Anterior cingulate cortex (tissue), 58 donors: ENCODE measurements around the gene MOB2.

ENCODE experiments used
- DNase-seq, 58 donors: peaks; one replicate each; lab custom pipeline; 2025; lab: John Stamatoyannopoulos, UW

Gene MOB2

GRCh38 chr11:1490651-1491050 lies 4.1 kb upstream of the MOB2 start:
- no peak for DNase-seq

DNA sequence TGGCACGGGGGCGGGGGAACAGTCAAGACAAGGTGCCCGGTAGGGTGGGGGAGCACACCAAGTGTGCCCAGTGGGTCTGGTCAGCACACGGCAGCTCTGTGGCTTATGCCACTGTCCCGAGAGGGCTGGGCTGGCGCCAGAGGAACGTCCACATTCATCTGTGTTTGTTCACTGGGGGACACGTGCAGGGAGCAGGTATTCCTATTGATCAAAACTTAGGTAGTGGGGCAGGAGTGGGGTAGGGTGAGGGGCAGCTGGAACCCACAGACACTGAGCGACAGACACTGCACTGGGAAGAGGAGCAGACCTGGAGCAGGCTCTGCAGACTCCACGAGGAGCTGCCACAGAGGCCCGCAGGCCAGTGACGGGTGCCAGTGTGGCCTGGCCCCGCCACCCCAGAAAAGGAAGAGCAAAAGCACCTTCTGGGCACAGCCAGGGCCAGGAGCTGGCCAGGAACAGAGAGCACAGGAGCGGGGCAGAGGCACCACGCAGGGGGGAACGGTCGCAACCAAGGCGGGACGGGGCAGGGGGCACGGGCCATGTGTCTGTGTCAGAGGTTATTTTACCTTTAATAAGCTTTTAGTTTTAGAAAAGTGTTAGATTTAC lies 2.1 kb upstream of the MOB2 start:
- no peak for DNase-seq

DNA sequence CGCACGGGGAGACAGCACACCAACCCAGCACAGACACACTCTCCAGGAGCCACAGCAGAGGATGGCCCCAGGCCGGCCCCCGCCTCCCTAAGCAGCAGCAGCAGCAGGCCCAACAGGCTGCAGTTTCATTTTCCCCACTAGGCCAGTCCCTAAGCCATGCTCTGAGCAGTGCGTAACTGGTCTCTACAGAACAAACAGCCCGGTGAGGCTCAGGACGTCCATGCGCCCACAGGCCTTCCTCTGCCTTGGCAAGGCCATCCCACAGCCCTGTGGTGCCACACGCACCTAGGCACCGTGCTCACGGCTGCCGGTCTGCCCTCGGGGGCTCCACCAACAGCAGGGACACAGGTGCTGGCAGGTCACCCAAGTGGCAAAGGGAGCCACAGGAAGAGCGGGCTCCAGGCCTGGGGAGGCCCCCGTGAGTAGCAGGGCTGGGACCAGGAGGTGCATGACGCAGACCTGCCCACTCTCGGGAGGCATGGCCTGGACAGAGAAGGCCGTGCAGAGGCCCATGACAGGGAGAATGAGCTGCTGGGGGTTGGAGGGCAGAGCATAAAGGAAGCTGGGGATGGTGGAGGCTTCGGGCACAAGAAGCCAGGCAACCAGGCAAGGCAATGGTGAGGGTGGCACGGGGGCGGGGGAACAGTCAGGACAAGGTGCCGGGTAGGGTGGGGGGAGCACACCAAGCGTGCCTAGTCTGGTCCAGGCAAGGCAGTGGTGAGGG lies 1.4 kb upstream of the MOB2 start:
- no peak for DNase-seq

DNA sequence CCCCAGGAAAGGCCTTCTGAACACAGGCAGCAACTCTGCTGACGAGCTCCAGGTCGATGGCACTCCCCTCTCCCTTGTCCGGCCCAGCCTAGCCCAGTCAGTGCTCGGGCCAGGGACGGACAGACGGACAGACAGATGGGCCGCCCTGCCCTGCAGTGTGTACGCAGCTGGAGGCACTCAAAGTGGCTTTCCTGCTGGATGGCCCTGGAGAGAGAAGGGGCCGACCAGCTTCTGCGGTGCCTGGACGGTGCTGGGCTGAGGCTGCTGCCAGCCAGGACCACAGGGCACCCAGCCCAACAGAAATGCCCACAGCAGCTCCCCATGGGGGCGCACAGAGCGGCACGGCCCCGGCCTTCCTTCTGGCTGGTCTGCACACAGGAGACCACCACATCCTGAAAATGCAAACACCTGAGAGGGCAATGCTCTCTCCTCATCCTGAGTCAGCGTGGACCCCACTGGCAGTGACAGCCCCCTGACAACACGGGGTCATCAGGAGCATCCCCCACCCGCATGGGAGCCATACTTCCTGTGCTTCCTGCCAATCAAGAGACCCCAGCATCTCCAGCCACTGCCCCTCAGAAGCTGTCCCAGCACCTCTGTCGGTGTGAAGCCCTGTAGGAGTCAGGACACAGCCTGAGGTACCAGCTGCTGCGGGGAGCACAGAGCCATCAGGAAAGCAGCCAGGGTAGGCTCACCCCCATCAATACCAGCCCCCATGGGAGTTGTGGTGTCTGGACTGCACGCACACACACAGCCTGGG lies 692 bp upstream of the MOB2 start:
- no peak for DNase-seq

- DNase-seq, result no peak
Measured at GRCh38 chr11:1485504-1485885, 1.1 kb downstream of the MOB2 start.

GRCh38 chr11:1484695-1485503 lies 1.7 kb downstream of the MOB2 start:
- no peak for DNase-seq

DNA sequence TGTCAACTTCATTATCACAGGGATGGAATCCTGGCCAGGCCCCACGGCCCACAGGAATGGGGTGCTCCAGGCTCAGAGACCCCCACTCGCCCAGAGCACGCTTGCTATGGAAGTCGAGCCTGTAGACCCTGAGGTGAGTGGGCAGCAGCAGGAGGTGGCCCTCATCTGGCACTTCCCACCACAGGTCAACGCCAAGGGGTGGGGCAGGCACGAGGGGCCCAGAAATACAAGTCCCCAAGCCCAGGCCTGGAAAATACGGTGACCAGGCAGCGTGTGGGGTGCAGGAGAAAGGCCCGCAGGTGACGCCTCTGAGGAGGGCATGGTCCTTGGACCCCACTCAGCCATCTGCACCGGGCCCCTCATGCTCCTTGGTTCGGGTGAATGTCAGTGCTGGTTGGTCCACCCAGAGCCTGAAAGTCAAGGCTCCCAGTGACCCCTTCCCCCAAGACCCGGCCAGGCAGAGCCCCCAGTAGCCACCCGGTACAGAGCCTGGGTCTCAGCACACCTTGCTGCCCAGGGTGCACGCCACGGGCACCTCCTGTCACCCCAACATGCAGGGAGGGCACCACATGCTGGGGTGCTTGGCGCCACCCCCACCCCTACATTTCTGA lies 2.4 kb downstream of the MOB2 start:
- no peak for DNase-seq

DNA sequence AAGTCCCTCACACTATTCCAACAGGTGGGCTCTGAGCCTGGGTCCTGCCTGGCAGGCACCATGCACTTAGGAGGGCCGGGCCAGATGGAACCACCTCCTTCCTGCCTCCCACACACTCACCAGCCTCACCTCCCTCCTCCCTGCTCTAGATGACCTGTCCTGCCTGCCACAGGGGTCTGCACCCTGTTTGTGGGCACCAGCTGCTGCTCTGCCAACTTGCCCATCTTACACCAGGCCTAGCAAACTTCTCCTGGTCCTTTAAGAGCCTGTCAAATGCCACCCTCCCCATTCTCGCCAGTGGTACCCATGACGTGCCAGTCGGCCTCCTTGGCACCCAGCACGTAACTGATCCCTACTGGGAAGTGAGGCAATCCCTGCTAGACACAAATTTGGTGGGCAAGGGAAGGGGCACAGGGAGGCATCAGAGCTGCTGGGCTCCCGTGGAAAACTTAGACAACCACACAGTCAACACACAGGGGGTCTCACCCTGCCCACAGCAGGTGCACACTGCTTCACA lies 3.1 kb downstream of the MOB2 start:
- DNase-seq, result no peak

DNA sequence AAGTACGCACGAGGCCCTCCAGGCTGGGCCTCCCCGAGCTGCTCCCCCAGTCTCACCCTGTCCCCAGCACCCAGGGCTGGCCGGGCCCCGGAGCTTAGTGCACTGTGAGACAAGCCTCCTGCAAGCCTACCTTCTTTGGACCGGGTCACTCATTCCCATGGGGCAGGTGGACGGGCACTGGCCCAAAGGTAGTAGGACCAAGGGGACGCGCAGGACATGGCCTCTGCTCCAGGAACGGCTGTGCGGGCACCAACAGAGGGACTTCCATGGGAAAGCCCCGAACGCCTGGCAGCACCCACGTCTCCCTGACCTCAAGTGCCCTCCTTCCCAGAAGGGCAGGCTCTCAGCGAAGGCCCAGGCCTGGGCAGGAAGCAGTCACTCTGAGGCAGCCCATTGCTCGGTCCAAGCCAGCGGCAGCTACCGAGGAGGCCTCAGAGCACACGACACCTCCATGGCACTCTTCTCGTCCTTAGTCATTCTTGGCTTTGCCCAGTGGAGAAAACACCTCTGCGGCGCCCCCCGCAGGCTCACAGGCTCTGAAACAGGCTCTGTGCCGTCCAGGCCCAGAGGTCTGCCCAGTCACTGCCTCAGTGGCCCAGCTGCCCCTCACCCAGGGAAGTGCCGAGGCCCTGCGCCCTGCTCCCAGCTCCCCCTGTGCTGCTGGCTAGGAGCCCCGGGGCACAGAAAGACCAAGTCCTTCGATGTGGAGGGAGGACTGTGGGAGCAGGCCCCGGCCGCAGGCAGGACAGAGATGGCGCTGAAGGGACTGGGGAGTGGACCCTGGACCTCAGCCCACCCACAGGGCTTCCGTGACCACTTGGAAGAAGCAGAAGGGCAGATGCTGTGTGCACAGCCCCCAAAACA lies 3.8 kb downstream of the MOB2 start:
- no peak for DNase-seq

- DNase-seq, result no peak
Measured at GRCh38 chr11:1481861-1482441, 4.6 kb downstream of the MOB2 start.

- DNase-seq, result no peak
Measured at GRCh38 chr11:1481483-1481825, 5.1 kb downstream of the MOB2 start.

DNA sequence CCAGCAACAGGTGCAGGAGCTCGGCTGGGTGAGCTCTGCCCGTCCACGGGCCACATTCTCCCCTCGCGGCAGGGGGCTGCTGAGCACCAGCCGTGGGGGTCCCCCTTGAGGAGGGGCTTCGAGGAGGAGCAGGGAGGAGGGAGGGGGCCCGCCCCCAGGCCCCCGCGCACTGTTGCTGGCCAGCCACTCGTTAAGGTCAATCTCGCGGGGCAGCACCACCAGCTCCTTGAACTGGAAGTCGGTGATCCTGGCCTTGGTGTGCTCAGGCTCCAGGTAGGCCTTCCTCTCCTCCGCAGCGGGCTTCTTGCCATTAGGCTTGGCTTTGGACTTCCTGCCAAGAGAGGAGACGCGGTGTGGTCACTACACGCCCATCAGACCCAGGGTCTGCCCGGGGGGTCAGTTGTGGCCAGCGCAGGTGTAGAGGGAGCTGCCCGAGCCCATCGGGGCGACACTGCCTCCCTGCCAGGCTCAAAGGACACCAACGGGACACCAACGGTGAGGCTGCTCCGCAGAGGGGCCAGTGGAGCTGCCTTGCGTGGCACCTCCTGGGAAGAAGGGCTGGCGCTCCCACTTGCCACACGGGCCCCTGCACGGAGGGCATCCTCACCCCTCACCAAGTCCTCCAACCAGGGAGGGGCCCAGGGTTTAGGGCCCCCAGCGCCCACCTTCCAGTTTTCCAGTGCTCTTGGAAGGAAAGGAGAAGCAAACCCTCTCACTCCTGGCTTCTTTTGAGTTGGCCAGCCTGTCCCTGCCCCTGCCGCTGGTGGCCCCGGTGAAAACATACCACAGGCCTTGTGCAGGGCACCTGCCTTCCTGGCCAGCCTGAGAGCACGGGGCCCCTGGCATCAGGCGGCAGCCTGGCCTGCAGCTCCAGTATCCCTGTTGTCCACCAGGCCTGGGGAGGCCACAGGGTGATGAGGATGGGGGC lies 5.8 kb downstream of the MOB2 start:
- DNase-seq, result no peak

DNA sequence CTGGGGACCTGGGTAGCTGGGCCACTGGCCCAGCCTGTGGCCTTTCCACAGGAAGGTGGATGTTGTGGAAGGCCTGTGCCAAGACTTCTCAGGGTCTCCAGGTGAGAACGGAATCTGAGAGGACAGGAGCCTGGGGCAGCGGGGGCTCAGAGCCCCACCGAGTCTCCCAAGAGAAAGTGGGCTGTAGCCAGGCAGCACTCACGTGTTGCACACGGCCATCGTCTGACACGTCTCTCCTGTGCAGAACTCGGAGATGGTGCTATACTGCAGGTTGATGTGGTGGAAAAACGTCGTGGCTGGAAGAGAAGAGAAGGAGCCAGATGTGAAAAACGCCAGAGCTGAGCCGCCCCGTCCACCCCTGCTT lies 6.4 kb downstream of the MOB2 start:
- DNase-seq, result no peak

DNA sequence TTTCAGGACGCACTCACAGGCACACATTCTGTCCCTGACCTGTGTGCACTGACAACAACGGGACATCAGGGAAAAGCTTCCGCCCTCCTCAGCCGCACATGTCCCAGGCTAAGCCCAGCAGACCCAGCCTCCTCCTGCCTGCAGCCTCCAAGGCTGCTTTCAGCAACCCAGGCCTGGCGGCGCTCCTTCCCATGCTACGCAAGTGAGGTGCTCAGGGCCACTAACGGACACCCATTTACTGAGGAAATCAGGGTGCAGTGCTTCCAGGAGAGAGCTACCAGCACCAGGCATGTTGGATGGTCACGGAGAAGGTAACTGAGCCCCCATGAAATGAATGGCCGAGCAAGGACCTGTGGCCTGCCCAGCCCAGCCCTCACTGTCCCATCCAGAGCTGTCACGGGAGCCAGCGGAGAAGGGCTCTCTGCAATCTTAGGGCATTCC lies 6.9 kb downstream of the MOB2 start:
- DNase-seq, result no peak

DNA sequence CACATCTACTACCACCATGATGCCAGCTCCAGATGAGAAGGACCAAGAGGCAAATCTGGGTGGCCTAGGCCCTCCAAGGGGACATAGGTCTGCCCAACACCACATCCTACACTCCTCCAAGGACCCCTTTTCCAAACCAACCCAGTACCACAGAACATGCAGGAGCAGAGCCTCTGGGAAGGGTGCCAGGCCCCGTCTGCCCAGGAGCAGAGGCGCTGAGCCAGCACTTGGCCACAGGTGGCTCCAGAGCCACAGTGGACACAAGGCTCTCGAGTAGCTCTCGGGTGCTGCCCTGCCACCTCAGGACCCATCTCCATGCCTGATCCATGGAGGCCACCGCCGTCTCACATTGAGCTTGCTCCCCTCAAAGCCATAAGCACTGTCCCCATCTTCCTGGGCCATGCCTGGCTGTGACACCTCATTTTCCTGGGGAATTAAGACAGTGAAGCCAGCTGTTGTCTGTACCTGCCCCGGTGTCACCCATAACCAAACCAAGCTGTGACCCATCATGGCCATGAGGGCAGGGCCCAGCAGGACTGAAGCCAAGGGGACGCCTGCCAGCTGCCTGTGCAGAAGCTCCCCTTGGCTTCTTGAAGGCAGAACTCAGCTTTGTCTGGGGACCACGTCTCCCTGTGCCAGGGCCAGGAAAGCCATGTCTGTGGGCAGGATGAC lies 7.4 kb downstream of the MOB2 start:
- DNase-seq, result no peak

- no peak for DNase-seq
Measured at GRCh38 chr11:1478544-1478943, 8.0 kb downstream of the MOB2 start.

DNA sequence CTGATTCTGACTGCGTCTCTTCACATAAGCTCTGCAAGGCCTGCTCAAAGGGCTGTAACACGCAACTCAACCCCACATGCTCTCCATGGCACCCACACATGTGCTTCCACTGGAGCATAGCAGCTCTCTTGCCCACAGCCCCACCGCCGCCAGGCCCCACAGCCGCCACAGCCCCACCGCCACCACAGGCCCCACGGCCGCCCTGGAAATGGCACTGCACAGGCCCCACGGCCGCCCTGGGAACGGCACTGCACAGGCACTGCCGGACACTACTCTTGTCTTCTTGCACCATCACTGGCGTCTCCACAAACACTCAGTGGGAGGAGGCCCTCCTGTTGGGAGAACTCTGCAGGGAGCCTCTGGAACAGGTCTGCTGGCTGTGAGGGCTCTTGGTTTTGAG lies 8.6 kb downstream of the MOB2 start:
- DNase-seq, result no peak
